AG08395 (cell line): ENCODE measurements around the gene HUNK.
A peak's percentile ranks its signal among the peaks of the same experiment; 100 is the strongest.
"Not testable (repeated sequence)": the region's sequence is repeated elsewhere in the genome, so short reads cannot be mapped to it uniquely, and the experiment has no call there.

Experiments
- DNase-seq: peaks from one replicate; pipeline ENCODE4 v3.0.0; 2012; ENCODE audit warnings: mixed read lengths, low spot score

HUNK gene

DNA sequence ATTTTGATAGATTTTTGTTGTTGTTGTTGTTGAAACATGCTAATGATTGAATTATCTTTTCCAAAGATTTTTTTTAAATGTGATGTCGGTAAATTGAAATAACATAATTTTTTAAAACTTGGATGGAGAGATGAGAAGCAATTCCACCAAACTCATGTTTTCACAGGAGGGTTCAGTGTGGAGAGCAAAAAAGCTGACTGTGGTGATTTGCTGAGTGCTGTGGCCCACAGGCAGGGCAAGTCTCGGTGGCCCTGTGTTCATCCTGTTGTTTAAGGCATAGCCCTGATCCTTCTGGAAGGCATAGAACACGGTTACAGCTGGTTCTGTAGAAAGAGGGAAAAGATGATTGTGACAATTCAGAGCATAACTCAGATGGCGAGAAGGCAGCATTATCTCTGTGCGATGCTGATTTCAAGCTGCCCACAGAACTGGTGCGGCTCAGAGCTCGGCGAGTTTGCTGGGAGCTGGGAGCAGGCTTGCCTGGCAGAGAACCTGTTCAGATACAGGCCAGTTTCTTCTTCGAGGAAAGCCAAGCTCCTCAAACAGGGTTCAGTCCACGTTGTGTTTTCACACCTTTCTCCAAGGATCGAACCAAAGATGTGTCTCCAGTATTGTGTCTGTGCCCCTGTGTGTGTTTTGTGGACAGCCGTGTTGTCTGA is 127.1 kb downstream of the HUNK start:
- no peak for DNase-seq

DNA sequence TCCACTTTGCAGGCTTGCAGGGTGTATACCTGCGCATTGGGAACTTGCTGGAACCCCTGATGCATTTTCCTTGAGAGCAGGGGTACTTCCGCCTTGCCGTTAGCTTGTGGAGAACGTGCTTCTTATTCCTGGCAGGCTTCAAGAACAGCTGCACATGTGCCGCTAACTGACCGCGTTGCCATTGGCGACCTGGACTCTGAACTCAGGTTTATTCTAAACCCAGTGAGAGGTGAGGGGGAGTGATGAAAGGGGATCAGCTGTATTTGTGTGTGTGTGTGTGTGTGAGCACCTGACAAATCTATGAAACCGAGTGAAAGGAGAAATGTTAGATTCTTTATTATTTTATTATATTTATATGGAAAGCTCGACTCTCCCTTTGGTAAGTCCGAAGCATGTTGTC is 128.6 kb downstream of the HUNK start:
- DNase-seq: no peak

DNA sequence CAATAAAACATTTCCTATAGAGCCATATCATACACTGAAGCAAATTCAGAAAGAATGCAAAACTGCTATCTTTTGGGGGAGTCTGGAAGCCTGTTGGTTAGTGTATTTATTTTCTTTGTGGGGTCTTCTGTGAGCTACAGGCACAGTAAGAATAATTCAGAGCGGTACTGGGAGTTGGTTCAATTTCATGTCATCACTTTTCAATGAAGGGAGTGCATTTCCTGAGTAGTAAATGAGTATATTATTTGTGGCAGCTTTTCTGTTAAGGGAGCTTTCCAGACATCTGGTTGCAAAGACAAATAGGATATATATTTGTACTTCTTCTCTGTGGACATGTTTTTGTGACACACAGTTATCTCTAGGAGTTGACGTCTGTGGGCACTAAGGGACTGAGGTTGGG is 130.6 kb downstream of the HUNK start:
- no peak for DNase-seq

DNA sequence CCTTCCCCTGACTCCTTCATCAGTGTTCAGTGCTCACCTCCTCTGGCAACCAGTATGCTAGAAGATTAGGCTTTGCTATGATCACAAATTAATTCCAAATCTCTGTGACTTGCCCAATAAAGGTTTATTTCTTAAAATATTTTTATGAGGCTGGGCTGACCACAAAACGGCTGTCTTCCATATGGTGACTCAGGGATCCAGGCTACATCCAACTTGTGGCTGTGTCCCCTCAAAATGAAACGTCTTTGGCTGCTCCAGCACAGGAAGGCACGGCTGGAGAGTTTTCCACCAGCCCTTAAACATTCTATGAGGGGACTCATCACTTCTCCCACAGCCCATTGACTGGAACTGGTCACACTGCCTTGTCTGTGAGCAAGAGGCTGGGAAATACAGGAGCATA is 131.5 kb downstream of the HUNK start:
- DNase-seq: peak; percentile 13

DNA sequence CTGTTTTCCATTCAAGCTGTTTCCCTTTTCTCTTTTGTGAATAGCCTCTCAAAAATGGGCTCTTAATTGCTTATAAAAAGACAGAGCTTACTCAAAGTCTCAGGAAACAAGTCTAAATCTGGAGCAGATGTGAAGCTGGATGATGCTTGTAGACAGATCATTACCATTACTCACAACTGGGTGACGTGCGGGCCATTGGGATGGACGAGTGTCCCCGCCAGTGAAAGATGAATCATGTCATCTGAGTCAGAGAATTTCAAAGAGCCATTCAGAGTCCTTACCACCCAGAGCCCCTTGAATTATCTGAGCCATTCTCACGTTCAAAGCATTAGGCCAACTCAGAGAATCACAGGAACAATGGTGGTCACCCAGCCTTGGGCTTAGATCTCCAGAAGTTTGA is 134.6 kb downstream of the HUNK start:
- DNase-seq: peak; percentile 91

DNA sequence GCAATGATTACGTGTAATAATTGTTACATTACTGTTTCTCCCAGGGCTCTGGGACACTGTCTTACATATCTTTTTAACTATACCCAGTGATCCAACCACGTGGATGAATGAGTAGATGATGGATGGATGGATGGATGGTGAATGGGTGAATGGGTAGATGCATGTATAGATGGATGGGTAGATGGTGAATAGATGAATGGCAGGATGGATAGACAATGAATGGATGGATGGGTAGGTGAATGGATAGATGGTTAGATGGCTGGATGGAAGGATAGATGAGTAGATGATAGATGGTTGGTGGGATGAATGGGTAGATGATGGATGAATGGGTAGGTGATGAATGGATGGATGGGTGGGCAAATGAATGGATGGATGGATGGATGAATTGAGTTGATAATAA is 135.9 kb downstream of the HUNK start:
- DNase-seq: no peak

DNA sequence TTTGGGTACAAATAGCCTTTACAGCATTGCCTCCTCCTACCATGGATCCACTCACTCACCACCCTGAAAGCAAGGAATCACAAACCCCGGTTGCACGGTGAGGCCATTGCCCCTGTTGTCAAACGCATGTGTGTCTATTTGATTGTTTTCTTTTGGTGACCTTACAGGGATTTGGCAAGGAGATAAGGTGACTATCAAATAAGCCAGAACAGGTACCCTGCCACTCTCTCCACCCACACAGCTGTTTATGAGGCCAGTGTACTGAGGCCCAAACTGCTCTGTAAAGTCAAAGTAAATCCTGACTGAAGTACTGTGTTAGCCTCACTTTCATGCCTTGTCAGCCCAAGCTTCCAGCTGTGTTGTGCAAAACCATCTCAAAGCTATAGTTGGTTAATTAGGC is 136.4 kb downstream of the HUNK start:
- DNase-seq: no peak

DNA sequence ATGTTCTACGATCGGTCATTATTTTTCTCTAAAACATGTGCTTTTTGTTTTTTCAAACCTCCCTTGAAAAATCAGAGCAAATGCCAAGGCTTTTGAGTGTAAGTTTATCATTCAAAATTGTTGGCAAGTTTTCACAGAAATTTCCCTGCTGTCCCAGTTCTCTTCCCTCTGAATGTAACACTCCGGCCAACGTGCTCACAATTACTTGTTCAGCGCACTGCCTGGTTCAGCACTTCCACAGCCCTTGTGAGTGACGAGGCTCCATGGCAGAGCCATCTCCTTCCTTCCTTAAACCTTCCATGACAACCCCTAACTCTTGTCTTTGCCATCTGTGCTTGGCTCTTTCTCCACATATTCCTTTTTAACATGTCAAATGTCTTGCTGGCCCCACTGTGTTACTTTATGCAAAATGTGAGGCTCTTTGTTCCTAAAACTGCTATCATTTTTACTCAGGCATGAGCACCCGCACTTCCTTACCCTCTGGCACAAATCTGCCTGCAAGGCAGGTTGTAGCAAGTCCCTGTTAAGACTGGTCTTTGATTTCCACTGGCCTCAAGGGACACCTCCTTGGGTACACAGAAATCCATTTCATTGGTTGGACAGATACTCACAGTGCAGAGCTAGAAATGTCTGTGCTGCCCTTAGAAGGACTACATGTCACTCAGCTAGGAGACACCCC is 142.8 kb downstream of the HUNK start:
- DNase-seq: no peak

DNA sequence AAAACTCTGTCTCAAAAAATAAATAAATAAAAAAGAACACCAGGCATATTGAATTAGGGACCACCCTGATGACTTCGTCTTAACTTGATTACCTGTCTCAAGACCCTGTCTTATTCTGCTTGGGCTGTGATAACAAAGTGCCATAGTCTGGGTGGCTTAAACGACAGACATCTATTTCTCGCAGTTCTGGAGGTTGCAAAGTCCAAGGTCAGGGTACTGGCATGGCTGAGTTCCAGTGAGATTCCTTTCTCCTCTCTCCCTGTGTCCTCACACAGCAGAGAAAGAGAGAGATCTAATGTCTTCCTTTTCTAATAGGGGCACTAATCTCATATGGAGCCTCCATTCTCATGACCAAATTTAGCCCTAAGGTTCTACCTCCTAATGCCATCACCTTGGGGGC is 145.6 kb downstream of the HUNK start:
- no peak for DNase-seq

DNA sequence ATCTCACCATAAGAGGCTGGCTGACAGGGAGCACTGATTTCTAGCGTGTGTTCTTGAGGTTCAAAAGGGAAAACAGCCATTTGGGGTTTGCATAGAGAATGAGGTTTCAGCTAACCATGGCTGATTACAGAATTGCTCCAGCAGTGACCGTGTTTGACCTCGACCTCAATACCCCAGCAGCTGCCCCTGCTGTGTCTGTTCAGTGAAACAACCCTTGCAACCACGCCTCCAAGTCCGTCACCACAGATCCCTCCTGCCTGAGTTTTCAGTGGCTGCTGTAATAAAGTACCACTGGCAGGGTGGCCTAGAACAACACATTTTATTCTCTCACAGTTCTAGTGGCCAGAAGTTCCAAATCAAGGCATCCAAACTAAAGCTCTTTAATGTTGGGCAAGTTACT is 147.7 kb downstream of the HUNK start:
- DNase-seq: no peak

DNA sequence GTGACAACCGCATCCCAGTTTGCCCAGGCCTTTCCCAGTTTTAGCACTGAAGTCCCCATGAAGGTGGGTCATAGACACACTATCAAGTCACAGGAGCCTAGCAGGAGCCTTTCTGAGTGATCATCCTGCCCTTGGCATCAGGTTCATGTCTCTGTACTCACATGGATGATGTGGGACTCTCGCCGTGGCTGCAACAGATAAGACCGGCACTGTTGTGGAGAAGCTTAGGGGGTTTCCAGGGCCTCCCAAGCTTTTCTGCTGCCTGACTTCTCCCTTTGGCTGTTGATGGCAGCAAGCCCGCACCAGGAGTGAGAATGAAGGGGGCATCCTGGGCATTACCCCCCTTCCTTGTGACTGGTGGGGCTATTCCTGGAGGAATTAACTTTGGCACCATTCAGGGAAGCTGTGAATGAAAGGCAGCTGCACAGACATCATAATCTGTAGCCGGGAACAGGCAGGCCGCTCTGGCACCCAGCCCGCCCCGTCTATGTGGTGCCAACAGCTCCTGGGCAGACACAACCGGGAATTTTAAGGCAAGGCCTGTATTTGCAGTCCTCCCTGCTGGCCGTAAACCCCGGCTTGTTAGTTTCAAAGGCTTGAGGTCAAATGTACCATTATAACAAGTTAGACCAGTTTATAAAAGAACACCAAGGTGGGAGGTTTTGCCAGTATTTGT is 148.6 kb downstream of the HUNK start:
- DNase-seq: peak; percentile 13

DNA sequence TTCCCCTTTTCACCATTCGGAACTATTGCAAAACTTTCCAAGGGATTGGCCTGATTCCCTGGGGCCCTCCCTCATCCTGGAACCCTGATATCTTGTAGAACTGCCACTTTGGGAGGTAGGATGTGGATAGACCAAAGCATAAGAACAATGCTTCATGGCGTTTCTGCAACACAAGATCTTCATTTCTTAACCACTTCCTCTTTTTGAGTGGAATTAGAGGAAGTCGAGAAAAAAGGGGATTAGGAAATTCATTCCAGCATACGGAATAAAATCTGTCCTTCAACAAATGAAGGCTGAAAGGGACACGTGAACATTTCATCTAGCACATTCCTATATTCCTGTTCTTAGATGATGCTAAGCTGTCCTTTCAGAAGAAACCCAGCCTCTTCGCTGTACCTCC is 149.3 kb downstream of the HUNK start:
- DNase-seq: no peak

DNA sequence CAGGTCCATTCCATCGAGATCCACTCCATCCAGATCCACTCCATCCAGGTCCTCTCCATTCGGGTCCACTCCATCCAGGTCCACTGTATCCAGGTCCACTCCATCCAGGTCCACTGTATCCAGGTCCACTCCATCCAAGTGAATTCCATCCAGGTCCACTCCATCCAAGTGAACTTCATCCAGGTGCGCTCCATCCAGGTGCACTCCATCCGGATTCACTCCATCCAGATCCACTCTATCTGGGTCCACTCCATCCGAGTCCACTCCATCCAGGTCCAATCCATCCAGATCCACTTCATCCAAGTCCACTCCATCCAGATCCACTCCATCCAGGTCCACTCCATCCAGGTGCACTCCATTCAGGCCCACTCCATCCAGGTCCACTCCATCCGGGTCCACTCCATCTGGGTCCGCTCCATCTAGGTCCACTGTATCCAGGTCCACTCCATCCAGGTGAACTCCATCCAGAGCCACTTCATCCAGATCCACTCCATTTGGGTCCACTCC is 157.4 kb downstream of the HUNK start:
- DNase-seq: no peak

DNA sequence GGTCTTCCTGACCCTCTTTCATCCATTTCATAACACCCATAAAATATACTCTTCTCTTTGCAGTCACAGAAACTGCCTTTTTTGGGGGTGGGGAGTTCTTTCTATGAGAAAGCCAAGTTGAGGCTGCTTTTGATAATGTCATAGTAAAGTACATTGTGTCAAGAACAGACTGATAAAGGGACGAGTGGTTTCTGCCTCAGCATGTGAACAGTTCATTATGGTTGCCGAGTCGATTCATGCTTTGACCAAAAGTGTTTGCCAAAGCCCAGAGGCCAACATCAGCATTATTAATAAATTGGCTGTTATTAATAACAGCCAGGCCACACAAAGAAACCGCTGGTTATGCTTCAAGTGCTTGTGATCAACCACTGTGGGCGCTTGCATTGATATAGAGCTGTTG is 162.0 kb downstream of the HUNK start:
- no peak for DNase-seq

DNA sequence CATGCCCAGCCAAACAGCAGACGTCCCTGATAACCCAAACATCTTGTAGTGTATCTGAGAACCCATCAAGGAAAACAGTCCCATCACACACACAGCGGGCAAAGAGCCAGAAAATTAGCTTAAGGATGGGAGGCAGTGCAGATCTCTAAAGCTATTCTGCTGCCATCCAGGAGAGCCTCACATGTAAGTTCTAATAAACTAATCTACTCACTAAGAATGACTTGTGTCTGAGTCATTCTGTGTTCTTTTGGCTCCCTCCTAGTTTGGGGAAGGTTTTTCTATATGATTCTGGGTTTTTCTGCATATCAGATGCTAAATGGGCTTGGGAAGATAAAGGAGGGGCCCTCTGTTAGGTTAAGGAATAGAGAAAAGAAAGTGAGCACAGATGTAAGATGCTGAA is 162.8 kb downstream of the HUNK start:
- no peak for DNase-seq

DNA sequence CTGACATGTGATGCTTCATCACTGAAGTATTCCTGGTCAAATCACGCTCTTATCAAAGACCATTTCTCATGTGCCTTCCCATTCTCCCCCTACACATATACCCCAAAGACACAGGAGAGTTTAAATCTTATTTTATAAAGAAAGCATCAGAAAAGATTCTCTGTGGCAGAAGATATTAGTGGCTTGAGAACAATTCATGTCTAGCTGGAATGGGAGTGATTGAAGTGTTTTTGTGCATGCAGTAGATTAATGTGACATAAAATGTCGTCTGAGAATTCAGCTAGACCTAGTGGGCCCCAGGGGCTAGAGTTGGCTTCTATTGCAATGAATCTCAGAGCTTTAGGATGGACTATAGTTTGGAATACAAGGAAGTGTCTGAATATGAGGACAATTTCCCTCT is 163.9 kb downstream of the HUNK start:
- DNase-seq: no peak

DNA sequence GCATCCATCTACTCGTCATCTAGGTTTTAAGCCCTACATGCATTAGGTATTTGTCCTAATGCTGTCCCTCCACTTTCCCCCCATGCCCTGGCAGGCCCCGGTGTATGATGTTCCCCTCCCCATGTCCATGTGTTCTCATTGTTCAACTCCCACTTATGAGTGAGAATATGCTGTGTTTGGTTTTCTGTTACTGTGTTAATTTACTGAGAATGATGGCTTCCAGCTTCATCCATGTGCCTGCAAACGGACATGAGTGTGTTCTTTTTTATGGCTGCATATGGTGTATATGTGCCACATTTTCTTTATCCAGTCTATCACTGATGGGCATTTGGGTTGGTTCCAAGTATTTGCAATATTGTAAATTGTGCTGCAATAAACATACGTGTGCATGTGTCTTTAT is 165.9 kb downstream of the HUNK start:
- not testable (repeated sequence) for DNase-seq

DNA sequence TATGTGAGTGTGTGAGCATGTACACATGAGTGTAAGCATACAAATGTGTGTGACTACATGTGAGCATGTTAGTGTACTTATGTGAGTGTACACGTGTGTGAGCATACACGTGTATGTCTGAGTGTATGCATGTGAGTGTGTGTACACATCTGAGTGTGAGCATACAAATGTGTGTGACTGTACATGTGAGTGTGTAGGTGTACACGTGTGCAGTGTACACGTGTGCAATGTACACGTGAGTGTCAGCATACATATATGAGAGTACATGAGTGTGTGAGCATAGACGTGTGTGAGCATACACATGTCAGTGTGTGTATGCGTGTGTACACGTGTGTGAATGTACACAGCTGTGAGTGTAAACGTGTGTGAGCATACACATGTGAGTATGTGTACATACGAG is 170.6 kb downstream of the HUNK start:
- DNase-seq: no peak

DNA sequence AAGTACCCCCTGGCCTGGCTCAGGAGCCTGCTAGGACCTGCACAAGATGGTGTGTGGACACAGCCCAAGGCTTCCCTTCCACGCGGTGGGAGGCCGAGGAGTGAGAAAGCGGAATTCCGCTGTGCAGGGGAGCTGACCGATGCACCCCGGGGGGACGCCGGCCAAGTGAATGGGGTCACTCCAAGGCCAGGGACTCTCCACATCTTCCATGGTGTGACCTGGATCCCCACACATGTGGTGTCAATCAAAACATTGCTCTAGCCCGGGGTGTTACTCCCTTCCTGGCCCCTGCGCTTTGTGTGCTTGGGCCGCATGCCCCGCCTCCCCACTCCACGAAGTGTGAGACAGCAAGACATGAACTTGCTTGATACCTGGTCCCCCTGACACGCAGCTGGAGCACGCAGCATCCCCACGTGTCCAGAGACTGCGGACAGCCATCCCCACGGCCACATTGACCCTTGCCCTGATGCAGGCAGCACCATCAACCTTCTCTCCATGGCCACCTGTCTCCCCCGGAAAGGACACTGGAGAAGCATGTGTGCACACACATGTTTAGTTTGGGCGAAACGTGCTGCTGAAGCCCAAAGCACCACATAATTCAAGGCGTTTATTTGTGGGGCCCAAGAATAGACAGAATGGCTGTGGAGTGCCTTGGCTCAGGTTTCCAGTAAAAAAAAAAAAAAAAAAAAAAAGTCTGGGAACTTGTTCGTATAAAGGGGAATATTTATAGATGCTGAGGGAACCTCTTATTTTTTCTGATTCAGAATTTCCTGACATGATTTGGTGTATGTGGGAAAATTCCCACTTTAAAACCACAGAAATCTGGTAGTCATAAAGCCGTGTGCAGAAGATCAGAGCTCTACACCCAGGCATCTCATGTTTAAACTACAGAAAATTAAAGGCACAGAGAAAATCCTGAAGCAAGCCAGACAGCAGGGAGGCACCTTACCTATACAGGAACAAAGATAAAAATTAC is 171.7 kb downstream of the HUNK start:
- DNase-seq: peak; percentile 24

DNA sequence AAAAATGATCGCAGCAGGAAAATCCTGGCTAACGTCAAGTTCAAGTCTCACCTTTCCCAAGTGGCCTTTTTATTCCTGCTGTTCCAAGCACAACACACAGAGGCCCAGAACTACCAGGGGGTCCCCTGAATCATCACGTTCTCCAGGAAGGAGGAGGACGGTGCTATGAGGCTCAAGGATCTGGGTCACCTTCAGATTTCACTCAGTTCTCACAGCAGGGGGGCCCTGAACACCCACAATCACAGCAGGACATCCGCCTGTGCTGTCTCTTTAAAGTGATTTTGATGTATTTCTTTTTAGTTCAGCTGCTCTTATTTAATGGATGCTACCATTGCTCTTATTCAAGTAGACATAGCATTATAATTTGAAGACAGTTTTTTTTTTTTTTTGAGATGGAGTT is 173.4 kb downstream of the HUNK start:
- DNase-seq: no peak

DNA sequence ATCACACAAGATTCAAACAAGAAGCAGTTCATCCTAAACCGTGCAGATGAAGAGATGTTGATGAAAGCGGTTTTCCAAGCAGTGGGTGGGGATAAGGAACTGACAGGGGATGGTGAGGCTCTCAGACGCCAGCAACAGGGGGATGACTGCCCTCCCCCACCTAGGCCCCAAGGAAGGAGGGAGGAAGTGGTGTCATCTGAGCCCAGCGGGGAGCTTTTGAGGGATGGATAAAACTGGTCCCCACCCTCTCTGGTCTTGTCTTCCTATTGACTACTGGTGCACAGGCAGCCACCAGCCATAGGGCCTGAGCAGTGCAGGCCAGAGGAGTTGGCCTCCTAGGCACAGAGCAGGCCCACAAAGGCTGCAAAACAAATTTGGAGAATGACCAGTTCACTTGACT is 175.5 kb downstream of the HUNK start:
- DNase-seq: no peak
